ENCODE results near the gene CUEDC2. TPM values are rescaled to one million over a fixed set of nuclear protein-coding genes. Genes with fewer than 3 reads are reported as not detected.

CUEDC2 gene, protein sequence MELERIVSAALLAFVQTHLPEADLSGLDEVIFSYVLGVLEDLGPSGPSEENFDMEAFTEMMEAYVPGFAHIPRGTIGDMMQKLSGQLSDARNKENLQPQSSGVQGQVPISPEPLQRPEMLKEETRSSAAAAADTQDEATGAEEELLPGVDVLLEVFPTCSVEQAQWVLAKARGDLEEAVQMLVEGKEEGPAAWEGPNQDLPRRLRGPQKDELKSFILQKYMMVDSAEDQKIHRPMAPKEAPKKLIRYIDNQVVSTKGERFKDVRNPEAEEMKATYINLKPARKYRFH
- total RNA-seq: 33.1 and 47.0 TPM in 2 replicates

DNA sequence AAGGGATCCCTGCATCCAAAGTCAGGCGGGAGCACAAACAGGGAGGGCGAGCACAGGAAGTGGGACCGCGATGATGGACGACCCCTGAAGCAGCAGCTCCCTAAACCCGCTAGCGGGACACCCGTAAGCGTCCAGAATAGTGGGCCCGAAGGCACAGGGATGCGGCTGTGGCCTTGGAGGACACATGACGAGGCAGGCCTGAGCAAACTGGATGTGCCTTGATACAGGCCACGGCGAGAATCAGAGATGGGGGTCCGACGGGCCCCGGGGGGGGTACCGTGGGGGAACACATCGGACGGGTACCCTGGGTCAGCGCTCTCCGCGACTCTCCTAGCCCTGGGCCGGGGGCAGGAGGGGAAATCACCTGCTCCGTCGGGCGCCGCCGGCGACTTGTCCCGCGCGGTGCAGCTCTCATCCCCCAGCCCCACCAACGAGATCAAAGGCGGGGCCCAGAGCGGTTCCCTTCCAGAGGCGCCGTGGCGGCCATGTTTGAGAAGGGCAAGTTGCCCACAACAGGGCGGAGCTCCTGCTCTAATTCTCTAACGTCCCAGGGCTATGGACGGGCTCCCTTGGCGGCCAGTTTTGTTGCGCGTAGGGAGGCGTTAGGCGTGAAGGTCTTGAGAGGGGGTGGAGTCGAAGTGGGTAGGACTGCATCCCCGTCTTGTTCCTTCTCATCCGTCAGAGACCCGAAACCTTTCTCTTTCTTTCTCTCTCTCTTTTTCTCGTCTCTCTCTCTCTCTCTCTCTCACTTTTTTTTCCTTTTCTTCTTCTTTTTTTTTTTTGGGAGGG is at the start of gene CUEDC2:
Gene CUEDC2 (minus strand): TSS at position 413 of the 789 bp plus-strand sequence. CDS start 7,386 bp downstream, outside the sequence.

DNA sequence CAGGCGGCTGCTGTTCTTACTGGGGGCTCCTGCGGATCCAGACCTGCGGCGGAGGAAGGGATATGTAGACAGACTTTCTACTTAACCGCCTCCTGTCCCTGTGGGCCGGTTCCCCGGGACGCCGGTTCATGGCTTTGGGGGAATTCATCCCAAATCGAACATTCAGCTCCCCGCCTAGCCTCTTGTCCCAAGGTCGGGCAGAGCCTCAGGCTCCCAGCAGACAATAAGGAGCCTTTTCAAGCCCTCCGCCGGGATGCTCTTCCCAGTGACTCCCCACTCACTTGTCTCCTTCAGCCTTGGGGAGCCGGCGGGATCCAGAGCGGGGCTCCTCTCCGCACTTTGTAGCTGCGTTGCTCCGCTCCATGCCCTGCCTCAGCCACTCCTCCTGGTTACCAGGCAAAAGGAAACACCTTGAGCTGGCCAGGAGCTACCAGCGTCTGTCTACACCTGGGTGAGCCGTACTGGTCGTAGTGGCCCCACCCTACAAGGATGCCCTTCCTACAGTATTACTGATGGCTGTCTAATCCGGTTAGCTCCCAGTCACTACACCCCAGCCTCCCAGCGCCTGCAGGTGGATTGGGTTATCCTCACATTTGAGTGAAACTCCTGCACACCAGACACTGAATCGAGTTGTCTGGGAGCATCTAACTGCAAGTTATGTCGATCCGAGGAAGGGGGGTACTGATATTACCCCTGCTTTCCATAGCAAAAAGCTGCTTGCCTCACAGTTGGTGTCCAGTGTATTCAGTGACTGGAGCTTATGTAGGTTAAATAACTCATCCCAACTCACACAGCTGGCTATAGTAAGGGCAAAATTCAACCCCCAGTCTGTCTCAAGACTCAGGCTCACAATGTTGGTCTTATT is 19.0 kb upstream of the CUEDC2 start, which contains the start of gene C10orf95:
Gene C10orf95 (minus strand): TSS at position 439 of the 865 bp plus-strand sequence. CDS start 450 bp downstream, outside the sequence.

DNA sequence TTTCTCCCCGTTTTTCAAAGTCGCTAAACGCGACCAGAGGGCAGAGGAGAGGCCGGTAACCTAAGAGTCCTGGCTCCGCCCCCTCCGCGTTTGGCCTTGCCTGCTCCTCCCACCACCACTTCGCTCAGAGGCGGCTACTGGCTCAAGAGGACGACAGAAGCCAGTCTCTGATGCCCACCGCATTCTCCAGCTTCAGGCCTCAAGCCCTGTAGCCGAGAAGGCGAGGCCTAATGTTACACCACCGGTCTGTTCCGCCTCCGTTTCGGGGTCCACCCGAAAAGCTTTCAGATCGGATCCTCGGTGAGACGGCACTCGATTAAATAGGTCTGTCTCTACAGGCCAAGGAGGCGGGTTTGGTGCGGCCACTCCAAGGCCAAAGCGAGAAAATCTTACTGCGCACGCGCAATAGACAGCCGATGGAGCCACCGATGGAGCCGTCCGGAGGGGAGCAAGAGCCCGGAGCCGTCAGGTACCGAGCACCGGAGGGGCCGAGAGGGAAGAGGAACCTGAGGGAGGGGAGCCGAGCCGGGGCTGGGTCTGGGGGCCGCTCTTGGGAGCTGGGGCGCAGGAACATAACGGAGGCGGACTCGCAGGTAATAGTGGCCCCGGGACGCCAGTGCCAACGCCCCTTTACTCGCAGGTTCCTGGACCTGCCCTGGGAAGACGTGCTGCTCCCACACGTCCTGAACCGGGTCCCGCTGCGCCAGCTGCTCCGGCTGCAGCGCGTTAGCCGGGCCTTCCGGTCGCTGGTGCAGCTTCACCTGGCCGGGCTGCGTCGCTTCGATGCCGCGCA is 11.5 kb downstream of the CUEDC2 start, which contains the start of gene FBXL15:
Gene FBXL15 (plus strand): TSS at position 123 of the 793 bp plus-strand sequence. CDS start 294 bp downstream, at position 417.

GRCh38 chr10:102418622-102419268 is 13.6 kb downstream of the CUEDC2 start, which contains the start of gene PSD:
PSD (minus strand) TSS chr10:102418785; CDS start chr10:102417038, 1,747 bp downstream.

GRCh38 chr10:102395400-102396316 is 36.7 kb downstream of the CUEDC2 start, which contains the start of gene NFKB2:
NFKB2 (plus strand) TSS chr10:102395705; CDS start chr10:102395960, 255 bp downstream.

Other genes starting within 250 kb of the CUEDC2 start
- 0.47 and 0.69 TPM in 2 replicates for gene ELOVL3, start 206.3 kb downstream of the CUEDC2 start, total RNA-seq
- 0.16 TPM in 1 of 2 replicates, not detected in the other for gene PITX3, start 191.1 kb downstream of the CUEDC2 start, total RNA-seq
- gene GBF1, start 187.0 kb downstream of the CUEDC2 start, total RNA-seq: 17.0 and 18.6 TPM in 2 replicates
- gene NFKB2, start 36.9 kb downstream of the CUEDC2 start, total RNA-seq: 10.2 and 12.9 TPM in 2 replicates
- gene PSD, start 13.8 kb downstream of the CUEDC2 start, total RNA-seq: 8.4 and 14.3 TPM in 2 replicates
- gene FBXL15, start 11.7 kb downstream of the CUEDC2 start, total RNA-seq: 7.0 and 8.2 TPM in 2 replicates
- gene C10orf95, start 19.0 kb upstream of the CUEDC2 start, total RNA-seq: not detected in 2 replicates
- 96.8 and 120 TPM in 2 replicates for gene ACTR1A, start 70.1 kb upstream of the CUEDC2 start, total RNA-seq
- 2.9 and 3.2 TPM in 2 replicates for gene SUFU, start 71.4 kb upstream of the CUEDC2 start, total RNA-seq
- 36.1 and 45.1 TPM in 2 replicates for gene TRIM8, start 211.9 kb upstream of the CUEDC2 start, total RNA-seq